ENCODE data around the gene ZFR2.
"Not testable (repeated sequence)": the region's sequence is repeated elsewhere in the genome, so short reads cannot be mapped to it uniquely, and the experiment has no call there.

The ZFR2 gene

DNA sequence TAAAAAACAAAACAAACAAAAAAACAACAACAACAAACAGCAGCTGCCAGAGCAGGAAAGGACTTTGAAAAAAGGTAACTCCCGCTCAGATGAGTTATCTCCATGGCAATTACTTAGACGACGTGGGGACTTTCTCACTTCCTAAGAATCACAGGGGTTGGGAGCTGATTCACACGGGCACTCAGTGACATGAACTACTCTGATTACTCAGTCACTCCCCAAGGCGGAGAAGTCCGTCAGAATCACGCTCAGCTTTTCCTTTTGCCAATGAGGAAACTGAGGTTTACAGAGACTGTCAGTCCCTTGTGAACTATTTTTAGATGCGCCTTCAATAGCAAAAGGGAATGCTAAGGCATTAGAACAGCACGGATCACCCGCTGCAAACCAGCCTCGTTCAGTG lies 50.4 kb downstream of the ZFR2 start:
- in situ Hi-C loops (cut with MboI; ENCODE audit: low sequenced_read_pairs) = no loop called here

DNA sequence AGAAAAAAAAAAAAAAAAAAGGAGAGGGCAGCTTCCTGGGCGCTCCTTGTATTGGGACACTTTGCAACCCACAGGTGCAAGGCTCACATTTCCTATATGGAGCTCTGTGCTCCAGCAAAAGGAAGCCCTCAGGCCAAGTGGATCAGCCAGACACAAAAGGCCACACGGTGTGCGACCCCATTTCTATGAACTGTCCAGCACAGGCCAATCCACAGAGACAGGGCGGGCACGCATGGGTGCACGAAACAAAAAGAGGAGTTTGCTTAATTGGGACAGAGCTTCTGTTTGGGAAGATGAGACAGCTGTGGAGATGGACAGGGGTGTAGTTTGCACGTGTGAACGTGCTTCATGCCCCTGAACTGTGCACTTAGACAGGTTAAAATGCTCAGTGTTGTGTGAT lies 51.1 kb downstream of the ZFR2 start:
- in situ Hi-C loops (cut with MboI; ENCODE audit: low sequenced_read_pairs) = no loop called here

DNA sequence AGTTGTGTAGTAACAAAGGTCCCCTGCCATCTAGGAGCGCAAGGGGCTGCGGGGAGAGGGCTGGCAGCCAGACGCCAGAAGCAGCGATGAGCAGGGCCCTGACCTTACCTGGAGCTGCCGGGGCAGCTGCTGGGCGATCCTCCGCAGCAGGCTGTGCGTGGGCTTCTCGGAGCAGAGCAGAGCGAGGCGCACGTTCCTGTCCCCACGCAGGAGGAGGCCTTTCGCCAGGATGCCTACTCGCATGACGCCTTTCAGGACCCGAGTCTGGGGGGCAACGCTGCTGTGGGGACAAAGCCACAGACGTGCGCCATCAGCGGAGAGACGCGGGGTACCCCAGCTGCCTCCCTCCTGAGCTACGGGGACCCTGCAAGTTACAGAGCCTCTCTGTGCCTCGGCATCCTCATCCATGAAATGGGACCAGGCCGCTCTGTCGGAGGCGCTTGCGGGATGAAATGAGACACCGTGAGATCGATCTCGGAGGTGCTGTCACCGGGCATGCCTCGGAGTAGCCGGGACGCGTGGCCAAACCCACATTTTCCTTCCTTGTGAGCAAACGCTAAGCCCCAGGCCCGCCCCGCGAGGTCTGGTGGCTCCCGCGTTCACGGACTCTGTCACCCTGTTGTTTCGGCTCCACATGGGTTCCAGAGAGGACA lies 52.1 kb downstream of the ZFR2 start:
- in situ Hi-C loops (cut with MboI; ENCODE audit: low sequenced_read_pairs) = no loop called here

DNA sequence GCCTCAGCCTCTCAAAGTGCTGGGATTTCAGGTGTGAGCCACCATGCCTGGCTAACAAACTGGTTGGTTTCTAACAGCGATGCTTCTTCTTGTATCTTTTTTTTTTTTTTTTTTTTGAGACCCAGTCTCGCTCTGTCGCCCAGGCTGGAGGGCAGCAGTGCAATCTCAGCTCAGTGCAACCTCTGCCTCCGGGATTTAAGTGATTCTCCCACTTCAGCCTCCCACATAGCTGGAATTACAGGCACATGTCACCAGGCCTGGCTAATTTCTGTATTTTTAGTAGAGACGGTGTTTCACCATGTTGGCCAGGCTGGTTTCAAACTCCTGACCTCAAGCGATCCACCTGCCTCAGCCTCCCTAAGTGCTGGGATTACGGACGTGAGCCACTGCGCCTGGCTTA lies 52.7 kb downstream of the ZFR2 start:
- in situ Hi-C loops (cut with MboI; ENCODE audit: low sequenced_read_pairs) = not testable (repeated sequence)

DNA sequence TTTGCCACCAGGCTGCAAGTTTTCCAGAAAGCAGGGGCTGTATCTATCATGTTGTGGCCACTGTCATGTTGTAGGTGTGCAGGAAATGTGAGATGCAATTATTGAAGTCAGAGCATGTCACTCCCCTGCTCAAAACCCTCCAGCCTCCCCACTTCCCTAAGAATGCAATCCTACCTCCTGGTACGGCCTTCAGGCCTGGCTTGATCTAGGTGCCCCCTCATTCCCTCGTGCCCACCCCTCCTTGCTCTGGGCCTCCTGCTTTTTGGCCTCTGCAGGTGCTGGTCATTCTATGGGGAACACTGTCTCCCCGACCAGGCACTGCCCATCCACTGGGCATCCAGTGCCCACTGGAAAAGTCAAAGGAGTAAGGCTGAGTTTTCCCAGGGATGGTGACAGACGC lies 54.2 kb downstream of the ZFR2 start:
- in situ Hi-C loops (cut with MboI; ENCODE audit: low sequenced_read_pairs) = no loop called here

DNA sequence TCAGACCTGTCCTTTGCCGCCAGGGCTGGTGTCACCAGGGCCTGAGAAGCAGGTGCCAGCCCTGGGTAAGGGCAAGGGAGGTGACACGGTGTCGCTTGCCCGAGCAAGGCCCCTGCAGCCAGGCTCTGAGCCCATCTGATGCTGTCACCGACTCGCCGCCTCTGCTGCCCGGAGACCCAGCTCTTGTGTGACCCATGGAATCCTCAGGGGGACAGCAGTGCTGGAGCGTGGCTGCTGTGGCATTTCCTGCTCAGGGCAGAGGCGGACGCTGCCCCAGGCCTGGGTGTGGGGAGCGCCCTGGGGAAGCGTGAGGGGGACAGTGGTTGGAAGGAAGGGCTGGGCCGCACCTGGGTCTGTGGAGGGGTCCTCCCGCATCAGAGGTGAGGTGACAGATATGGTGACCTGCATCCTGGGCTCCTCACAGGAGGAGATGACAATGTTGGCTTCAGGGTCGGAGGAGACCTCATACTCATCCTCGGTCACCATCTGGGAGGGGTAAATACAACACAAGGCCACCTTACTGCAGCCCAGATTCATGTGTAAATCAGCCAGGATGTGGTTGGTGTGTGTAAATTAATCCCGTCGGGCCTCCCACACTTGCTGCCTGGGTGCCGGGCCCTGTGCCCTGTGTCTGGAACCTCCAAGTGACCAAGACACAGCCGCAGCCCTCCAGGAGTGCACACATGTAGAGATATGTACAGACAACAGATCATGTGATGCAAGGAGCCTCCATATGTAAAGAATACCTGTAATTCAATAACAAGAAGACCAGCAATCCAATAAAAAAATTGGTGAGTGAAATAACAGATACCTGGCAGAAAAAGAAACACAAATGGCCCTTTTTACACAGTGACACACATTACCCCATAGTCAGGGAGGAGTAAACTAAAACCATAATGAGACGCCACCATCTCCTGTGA lies 55.1 kb downstream of the ZFR2 start:
- in situ Hi-C loops (cut with MboI; ENCODE audit: low sequenced_read_pairs) = no loop called here

DNA sequence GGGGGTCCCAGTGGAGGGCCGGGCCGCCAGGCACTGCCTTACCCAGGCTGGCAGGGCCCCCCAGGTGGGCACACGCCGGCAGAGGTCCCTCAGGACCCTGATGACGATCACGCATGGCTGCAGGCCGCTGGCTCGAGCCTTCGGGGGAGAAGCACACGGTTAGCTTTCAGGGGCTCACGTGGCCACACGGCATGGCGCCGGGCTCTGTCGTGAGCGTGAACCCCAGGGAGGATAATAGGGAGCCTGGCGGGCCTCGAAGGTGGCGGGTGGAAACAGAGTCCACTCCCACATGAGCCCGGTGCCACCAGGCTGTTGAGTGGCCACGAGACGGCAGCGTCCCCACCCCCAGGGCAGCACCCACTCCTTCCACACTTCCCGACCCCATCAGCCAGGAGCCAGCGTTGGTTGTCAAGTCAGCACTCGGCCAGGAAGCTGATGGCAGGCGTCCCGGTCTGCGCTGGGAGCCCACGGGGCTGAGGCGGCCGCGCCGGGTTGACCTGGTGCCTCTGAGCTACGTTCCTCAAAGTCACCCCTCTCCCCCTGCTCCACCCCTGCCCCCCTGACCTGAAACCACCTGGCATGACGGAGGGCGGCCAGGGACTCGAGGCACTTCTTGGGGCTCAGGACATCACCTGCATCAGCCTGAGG lies 58.0 kb downstream of the ZFR2 start:
- in situ Hi-C loops (cut with MboI; ENCODE audit: low sequenced_read_pairs) = no loop called here

DNA sequence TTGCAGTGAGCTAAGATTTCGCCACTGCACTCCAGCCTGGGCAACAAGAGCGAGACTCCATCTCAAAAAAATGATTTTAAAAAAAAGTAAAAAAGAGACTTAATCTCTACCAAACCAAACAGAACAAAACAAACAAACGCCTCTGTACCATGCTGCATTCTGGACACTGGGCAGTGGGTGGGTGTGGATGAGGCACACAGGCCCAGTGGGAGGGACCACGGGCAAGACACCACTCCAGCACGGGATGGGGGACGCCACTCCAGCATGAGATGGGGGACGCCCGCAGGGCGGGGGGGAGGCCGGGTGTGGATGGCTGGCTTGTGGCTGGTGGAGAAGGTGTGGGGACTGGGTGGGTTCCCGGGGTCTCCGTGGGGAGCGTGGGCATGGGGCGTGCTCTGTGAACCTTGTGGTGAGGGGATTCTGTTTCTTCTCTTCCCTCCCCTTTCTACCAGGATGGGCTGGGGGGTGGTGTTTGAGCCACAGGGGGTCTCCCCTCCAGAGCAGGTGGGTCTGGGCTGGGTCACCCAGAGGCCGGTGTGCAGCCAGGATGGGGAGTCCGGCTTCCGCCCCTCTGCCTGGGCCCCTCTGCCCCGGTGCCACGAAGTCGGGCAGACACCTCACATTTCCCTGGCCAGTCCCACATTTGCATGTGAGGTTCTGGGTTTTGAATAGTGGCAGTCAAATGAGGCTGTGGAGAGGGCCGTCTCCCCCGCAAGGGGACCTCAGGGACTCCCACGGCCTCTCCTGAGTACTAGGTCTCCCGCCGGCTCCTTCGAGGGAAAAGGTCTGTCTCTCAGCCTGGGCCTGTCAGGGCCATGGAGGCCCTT lies 58.7 kb downstream of the ZFR2 start:
- in situ Hi-C loops (cut with MboI; ENCODE audit: low sequenced_read_pairs) = no loop called here

DNA sequence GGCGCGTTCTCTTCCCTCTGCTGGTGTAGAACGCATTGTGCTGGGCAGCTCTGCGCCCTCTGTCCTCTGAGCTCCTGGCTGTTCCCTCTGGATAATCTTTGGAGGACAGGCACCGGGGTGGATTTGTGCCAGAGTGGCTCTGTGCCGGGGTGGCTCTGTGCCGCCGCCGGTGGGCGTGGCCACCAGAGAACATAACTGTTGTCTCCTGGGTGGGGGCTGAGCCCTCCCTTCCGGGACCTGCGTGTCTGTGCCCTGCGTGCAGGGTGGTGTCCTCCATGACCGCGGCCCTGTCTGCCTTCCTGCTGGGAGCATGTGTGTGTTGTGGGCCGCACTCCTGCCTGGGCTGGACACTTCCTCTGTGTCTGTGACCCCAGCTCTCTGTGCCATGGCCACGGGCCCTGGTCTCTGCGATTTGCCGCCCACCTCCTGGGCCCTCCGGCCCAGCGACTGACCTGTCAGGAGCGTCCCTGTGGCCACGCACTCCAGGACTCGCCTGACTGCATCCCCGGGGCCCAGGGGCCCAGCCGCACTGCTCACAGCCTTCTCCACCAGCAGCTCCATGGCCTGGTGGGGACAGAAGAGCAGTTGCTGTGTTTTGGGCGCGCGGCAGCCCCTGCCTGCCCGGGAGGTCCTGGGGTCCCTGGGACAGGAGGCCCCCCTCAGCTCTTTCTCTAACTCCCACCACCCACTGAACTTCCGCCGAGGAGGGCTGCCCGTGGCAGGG lies 60.3 kb downstream of the ZFR2 start:
- in situ Hi-C loops (cut with MboI; ENCODE audit: low sequenced_read_pairs) = no loop called here

DNA sequence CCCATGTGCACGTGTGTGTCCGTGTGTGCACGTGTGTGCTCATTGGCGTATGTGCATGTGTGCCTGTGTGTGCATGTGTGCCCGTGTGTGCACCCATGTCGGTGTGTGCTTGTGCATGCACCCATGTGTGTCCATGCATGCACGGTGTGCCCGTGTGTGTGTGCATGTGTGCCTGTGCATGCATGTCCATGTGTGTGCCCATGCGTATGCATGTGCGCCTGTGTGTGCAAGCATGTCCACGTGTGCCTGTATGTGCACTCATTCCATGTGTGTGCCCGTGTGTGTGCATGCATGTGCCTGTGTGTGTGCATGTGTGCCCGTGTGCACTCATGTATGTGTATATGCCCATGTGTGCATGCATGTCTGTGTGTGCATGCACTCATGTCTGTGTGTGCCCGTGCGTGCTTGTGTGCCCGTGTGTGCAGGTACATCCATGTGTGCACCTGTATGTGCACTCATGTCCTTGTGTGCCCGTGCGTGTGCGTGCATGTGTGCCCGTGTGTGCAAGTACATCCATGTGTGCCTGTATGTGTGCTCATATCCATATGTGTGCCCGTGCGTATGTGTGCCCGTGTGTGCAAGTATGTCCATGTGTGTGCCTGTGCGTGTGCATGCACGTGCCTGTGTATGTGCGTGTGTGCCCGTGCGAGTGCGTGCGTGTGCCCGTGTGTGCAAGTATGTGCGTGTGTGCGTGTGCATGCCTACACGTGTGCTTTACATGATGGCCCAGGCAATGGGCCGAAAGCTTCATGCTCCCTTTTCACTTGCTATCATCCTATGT lies 61.1 kb downstream of the ZFR2 start:
- in situ Hi-C loops (cut with MboI; ENCODE audit: low sequenced_read_pairs) = no loop called here

DNA sequence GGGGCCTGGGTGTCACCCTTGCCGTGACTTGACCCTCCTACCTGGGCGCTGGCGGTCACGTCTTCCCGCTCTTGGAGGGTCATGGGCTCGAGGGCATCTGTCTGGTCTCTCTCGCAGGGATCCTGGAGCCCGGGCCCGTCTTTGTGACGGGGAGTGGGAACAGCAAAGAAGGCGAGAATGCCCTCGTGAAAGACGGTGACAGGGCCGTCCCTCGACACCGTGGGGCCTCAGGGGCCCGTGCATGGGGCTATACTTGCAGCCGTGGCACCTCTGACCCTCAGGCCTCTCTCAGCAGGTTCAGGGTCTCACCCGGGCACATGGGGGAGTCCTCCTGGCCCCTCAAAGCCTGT lies 61.7 kb downstream of the ZFR2 start:
- in situ Hi-C loops (cut with MboI; ENCODE audit: low sequenced_read_pairs) = no loop called here

DNA sequence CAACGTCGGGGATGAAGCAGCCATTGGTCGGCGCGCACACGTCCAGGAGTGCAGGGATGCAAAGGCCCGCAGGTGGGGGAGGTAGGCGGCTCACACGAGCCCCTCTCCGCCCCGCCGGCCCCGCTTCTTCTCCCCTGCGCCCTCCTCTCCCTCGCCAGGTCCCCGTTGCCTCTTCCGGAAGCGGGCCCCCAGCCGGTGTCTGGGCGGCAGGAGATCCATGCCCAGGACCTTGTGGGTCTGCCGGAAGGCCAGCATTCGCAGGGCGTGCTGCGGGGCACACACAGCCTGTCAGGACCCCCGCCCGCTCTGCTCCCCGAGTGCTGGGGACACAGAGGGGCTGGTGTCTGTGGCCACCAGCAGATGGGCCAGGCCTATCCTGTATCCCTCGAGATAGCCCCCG lies 63.0 kb downstream of the ZFR2 start:
- in situ Hi-C loops (cut with MboI; ENCODE audit: low sequenced_read_pairs) = no loop called here

DNA sequence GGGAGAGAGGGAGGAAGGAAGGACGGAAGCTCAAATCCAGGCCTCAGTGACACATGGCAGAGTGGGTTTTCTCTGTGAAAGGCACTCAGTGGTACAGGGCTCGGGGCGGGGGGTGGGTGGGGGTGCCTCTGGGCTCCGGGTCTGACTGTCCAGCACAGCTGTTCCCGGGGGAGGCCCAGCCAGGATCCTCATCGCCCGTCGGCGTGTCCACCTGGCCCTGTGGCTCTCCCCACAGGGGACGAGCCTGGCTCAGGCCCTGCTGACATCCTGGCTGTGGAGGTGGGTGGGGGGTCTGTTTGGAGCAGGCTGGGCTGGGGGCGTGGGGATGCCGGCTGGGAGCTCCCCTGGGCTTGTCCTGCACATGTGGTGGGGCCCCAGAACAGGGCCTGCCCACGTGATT lies 64.4 kb downstream of the ZFR2 start:
- in situ Hi-C loops (cut with MboI; ENCODE audit: low sequenced_read_pairs) = no loop called here

DNA sequence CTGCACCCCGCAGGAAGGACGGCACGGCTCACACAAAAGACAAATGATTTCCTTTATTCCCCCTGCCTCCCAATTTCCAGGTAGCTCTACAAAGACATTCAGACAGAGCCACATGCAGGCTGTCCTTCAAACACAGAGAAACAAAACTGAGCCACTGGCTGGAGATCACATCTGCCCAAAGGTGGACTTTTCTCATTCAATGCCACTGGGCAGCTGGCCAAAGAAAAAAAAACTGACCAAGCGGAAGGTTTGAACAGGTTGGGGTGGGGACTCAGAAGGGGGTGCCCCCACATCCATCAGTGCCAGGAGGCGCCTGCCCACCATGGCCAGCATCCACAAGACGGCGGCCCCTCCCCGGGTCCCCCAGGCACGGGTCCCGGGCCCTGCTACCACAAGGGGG lies 64.9 kb downstream of the ZFR2 start:
- in situ Hi-C loops (cut with MboI; ENCODE audit: low sequenced_read_pairs) = no loop called here

DNA sequence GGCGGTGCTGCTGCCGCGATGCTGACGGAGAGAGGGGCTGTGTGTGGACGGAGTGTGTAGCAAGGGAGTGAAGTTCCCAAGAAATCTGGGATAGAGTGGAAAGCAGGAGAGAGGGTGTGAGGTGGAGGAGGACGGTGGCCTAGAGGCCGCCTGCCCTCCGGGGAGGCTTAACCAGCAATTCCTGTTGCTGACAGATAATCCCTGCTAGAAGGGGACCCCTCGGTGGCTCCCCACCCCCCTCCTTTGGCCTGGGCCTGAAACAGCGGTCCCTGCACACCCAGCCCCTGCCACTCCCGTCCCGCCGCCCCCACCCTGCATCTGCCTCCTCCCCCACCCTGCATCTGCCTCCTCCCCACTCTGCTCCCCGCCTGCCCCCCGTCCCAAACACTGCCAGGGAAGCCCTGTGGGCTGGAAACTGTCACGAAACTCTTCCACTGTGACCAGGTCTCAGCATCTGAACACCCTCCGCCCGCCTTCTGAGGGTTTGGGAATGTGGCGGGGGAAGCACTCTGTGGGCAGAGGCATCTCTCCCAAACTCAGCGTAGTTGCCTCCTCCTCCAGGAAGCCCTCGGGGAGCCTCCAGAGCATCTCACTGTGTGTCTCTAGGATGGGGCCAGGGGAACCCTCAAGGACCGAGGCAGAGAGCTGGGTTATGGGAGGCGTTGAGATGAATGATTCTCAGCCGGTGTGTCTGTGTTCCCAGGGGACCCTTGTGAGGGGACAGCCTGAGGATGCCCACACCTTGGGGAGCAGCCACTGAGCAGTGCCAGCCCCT lies 65.5 kb downstream of the ZFR2 start:
- in situ Hi-C loops (cut with MboI; ENCODE audit: low sequenced_read_pairs) = no loop called here

DNA sequence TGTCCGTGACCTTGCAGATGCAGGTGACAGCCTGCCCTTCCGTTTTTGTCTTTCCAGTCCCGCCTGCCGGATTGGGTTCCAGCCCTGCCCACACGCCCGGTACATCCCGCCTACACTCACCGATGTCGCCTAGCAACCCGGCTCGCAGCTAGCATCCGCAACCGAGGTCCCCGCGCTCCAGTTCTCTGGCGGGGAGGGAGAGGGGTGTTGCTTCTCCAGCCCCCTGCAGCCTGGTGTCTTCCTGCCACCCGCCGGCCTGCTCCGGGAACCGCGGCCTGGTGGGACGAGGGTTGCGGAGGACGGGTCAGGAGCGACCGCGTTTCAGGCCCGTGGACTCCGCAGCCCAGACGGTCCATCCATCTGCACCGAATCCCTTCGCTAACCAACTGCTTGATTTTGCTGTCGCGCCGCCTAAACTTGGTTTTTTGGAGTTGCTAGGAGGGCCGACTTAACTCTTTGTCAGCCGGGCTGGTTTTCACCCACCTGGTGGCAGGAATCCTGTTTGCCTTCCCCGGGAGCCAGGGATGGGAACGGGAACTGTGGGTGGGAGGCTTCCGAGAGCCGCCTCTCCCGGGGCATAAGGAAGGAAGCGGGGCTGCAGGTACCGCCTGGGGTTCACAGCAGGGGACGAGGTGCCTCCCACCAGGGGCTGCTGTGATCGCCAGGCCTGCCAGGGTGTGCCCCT lies 67.3 kb downstream of the ZFR2 start:
- in situ Hi-C loops (cut with MboI; ENCODE audit: low sequenced_read_pairs) = no loop called here

DNA sequence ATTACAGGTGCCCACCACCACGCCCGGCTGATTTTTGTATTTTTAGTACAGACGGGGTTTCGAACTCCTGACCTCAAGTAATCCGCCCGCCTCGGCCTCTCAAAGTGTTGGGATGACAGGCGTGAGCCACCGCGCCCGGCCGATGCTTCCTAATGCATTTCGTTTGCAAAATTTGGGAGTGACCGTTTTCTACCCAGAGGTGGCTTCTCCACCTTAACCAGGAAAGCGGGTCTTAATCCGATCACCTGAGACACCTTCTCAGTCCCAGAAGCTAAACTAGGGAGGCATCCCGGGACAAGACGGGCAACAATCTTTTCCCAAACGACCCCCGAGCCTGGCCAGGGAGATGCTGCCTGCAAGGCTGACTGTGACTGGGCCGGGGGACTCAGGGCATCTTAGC lies 67.8 kb downstream of the ZFR2 start:
- in situ Hi-C loops (cut with MboI; ENCODE audit: low sequenced_read_pairs) = no loop called here

DNA sequence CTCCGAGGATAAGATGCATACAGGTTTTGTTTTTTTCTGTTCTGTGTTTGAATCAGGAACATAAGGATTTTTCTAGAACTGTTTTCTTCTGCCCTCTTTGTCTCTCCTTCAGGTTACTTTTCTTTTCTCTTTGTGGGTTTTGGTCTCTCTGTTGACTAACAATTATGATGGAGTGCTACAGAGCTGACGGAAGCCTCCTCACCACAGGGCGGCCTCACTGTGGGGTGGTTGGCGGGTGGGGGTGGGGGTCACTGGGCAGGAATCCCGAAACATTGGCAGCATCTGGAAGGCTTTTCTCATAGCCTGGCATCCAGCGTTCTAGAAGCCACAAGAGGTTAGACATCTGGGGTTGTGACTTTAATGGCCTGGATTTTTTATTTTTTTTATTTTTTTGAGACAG lies 70.7 kb downstream of the ZFR2 start:
- in situ Hi-C loops (cut with MboI; ENCODE audit: low sequenced_read_pairs) = no loop called here

Data from HL-60/S4 treated with phorbol 12-myristate 13-acetate at 8.2 ng/mL for 4 days and 3 days (cell line).